Nephron progenitor cell (in vitro differentiated cells): ENCODE results near the gene PLXND1.

Experiments used
- DNase-seq: peaks from one replicate; pipeline ENCODE4 v3.0.0; 2021
- H3K27ac Mint-ChIP-seq: 2 replicates; pipeline ENCODE4 v1.8.0; 2021; ENCODE audit warnings: mild to moderate bottlenecking, moderate library complexity, mixed read lengths
- H3K27me3 Mint-ChIP-seq: 2 replicates; pipeline ENCODE4 v1.8.0; 2021; ENCODE audit warnings: mild to moderate bottlenecking, low read depth, mixed read lengths; ENCODE audit not compliant: poor library complexity
- H3K36me3 Mint-ChIP-seq: 2 replicates; pipeline ENCODE4 v1.8.0; 2021; ENCODE audit warnings: low read depth, mixed read lengths
- H3K4me1 Mint-ChIP-seq: 2 replicates; pipeline ENCODE4 v1.8.0; 2021; ENCODE audit warnings: mixed read lengths
- H3K4me3 Mint-ChIP-seq: 2 replicates; pipeline ENCODE4 v1.8.0; 2021; ENCODE audit warnings: mild to moderate bottlenecking, moderate library complexity, mixed read lengths
- H3K9me3 Mint-ChIP-seq: 2 replicates; pipeline ENCODE4 v1.8.0; 2021; ENCODE audit warnings: mild to moderate bottlenecking, moderate library complexity, mixed read lengths
- CTCF ChIP-seq: fragments of 200-600 bp; sonication (generic); IDR thresholded peaks from 2 replicates; pipeline ENCODE4 v1.5.0; 2021; ENCODE audit warnings: antibody characterized with exemption

Gene PLXND1

GRCh38 chr3:129590215-129590614 is 16.3 kb downstream of the PLXND1 start:
- Mint-ChIP-seq H3K4me1 (peaks cover 61% of the 10 kb centered on the region), H3K27me3 (no peaks in the 10 kb centered on the region), H3K36me3 (no peaks in the 10 kb centered on the region), H3K27ac (peak overlapping the region; percentile 47), H3K9me3 (no peaks in the 10 kb centered on the region), H3K4me3 (peak overlapping the region; percentile 3)
- no peak for DNase-seq
- TF ChIP-seq CTCF = no peak

GRCh38 chr3:129587566-129588210 is 18.8 kb downstream of the PLXND1 start:
- TF ChIP-seq CTCF = no peak
- H3K27me3 Mint-ChIP-seq = peaks cover 5% of the 10 kb centered on the region
- H3K27ac Mint-ChIP-seq = peak overlapping the region; percentile 66
- no peak overlapping the region for H3K4me3 Mint-ChIP-seq
- no peaks in the 10 kb centered on the region for H3K9me3 Mint-ChIP-seq
- H3K4me1 Mint-ChIP-seq = peaks cover 36% of the 10 kb centered on the region
- no peak for DNase-seq
- H3K36me3 Mint-ChIP-seq = peaks cover 5% of the 10 kb centered on the region

- Mint-ChIP-seq H3K9me3 (no peaks in the 10 kb centered on the region), H3K36me3 (peaks cover 5% of the 10 kb centered on the region), H3K4me3 (no peak overlapping the region), H3K4me1 (peaks cover 30% of the 10 kb centered on the region), H3K27me3 (peaks cover 5% of the 10 kb centered on the region), H3K27ac (no peak overlapping the region)
- no peak for DNase-seq
- TF ChIP-seq CTCF = no peak
These were observed 19.6 kb downstream of the PLXND1 start for GRCh38 chr3:129586746-129587430.

- Mint-ChIP-seq H3K9me3 (no peaks in the 10 kb centered on the region), H3K4me1 (peaks cover 22% of the 10 kb centered on the region), H3K27ac (no peak overlapping the region), H3K4me3 (no peak overlapping the region), H3K27me3 (peaks cover 5% of the 10 kb centered on the region), H3K36me3 (peaks cover 5% of the 10 kb centered on the region)
- TF ChIP-seq CTCF = no peak
- DNase-seq = no peak
These were observed 20.4 kb downstream of the PLXND1 start for GRCh38 chr3:129585949-129586657.

GRCh38 chr3:129584631-129585030 is 21.8 kb downstream of the PLXND1 start:
- no peak for DNase-seq
- no peak for TF ChIP-seq CTCF
- H3K9me3 Mint-ChIP-seq = no peaks in the 10 kb centered on the region
- peaks cover 5% of the 10 kb centered on the region for H3K36me3 Mint-ChIP-seq
- no peak overlapping the region for H3K4me3 Mint-ChIP-seq
- peaks cover 8% of the 10 kb centered on the region for H3K4me1 Mint-ChIP-seq
- peaks cover 11% of the 10 kb centered on the region for H3K27me3 Mint-ChIP-seq
- no peak overlapping the region for H3K27ac Mint-ChIP-seq
